ENCODE measurements around the gene KLRC1.
"Not testable (repeated sequence)": the region's sequence is repeated elsewhere in the genome, so short reads cannot be mapped to it uniquely, and the experiment has no call there.

The KLRC1 gene

DNA sequence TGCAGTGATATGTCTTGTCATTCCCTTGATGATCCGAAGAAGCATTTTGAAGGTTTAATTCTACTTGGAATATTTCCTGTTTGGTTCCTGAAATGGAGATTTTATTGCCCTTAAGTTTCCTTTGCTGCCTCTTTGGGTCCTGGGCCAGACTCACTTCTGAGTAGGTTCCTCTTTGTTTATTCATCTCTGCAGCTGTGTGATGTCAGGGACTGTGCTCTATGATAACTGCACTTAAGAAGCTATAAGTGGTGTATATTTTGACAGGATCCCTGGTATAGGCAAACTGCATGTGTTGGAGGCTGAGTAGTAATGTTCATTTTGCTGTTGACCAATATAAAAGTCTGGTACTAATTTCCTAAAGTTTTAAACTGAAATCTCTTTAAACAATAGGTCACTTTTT, 43.8 kb downstream of the KLRC1 start, which contains the start of gene KLRC4:
Gene KLRC4 (minus strand): TSS at position 366 of the 400 bp plus-strand sequence. CDS start 182 bp downstream, at position 184.
- DNase-seq = no peak

DNA sequence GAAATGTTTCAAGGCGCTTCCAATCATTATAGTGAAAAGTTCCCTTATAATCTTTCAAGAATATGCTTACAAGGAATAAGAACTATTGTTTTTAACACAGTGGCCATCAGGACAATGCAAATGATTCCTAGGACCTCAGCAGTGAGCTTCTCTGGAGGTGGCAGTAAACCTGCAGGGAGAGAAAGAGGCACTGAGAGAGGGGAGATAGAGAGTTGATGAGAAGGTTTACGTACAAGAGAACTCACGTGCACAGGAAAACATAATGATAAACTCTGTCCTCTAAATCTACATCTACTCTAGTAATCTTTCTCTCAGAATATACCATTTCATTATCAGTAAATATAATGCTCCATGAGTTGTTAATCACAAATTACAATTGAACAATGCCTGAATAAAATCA, 44.3 kb downstream of the KLRC1 start:
- DNase-seq = no peak

DNA sequence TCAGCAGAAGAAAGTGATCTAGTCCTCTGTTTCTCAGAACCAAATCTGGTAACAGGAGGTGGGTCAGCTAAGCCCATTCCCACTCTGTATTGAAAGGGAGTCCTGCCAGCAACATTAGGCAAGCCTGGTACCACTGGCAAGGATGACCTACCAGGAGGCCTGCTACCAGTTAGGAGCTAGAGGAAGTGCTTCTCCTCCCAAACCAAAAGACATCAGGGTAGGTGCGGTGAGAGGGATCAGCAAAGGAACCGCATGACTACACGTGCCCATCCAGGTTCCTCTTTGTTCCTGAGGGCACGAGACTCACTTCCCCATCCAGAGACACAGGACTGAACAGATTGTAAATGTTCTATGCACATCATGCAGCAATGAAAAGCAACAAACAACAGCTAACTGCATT, 46.5 kb downstream of the KLRC1 start:
- no peak for DNase-seq

DNA sequence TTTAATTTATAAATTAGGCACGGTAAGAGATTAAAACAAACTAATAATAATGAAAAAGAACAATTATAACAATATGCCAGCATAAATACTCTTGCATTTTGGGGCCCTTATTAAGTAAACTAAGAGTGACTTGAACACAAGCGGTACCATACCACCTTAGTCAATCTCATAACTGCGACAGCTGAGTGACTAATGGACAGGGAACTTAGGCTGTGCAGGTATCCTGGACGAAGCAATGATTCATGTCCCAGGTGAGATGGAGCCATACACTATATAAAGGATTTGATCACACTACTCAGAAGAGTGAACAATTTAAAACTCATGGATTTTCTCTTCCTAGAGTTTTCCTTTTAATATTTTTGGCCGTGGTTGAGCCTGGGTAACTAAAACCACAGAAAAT, 47.9 kb downstream of the KLRC1 start:
- DNase-seq = no peak

DNA sequence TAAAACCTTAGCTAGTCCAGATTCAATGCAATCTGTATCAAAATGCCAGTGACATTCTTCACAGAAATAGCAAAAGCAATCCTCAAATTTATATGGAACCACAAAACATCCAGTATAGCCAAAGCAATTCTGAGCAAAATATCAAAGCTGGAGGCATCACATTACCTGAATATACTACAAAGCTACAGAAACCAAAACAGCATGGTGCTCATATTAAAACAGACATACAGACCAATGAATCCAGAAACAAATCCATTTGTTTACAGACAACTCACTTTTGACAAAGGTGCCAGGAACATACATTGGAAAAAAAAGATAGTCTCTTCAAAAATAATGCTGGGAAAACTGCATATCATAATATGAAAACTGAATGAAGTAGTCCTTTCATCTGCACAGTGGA, 48.4 kb downstream of the KLRC1 start:
- no peak for DNase-seq

DNA sequence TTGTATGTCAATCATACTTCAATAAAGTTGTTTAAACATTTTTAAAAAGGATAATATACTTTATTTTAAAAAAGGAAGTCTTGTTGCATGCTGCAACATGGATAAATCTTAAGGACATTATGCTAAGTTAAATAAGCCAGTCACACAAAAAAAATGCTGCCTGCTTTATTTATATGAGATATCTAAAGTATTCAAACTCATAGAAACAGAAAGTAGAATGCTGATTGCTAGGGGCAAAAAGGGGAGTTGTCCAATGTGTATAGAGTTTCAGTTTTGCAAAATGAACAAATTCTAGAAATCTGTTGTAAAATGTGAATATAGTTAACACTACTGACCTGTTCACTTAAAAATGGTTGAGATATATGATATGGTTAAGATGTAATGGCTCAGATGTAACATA, 52.3 kb downstream of the KLRC1 start:
- no peak for DNase-seq

DNA sequence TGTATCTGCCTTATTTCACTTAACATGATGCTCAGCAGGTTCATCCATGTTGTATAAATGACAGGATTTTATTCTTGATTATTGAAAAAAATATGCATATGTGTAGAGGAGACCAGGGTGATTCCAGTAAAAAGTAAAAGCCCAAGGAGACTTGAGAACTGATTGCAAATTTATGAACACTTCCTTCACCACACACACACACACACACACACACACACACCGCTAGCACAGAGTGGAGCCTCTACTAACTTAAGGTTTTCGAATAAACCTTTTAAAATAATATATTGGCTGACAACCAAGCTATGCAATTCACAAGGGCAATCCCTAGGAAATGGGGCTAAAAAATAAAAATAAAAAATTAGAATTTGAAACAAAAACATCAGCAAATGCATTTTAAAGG, 55.0 kb downstream of the KLRC1 start:
- no peak for DNase-seq

DNA sequence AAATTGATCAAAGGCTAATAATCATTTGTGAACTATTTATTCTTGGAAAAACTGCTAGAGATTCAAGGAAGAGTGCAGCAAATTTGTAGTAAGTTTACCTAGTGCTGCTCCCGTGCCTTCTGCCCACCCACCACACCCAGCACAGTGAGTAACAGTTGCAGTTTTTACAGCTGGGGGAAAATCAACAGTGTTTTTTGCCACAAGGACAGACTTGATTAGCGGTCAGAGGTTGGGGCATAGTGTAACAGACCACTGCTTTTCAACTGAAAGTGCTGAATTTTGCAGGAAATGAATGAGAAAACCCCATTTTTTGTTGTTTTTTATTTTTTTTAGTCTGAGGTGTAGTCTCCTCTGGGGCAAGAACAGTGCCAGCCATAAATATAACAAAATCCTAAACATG, 55.9 kb downstream of the KLRC1 start:
- no peak for DNase-seq

DNA sequence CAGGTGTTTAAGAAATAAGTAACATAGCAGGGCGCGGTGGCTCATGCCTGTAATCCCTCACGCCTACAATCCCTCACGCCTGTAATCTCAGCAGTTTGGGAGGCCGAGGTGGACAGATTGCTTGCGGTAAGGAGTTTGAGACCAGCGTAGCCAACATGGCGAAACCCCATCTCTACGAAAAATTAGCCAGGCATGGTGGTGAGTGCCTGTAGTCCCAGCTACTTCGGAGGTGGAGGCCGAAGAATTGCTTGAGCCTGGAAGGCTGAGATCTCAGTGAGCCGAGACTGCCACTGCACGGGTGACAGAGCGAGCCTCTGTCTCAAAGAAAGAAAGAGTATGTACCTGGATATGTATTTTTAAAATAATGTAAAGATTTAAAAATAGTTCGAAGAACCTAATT, 57.0 kb downstream of the KLRC1 start:
- not testable (repeated sequence) for DNase-seq
